ENCODE results near the gene NUDT9. TPM values are rescaled to one million over a fixed set of nuclear protein-coding genes. Genes with fewer than 3 reads are reported as not detected.
"Not testable (repeated sequence)": the region's sequence is repeated elsewhere in the genome, so short reads cannot be mapped to it uniquely, and the experiment has no call there.

The NUDT9 gene
- total RNA-seq, 1 experiment from 2014 or later = 40.7 TPM

- Histone ChIP-seq H3K9me3 (replicated peaks) (no peaks in the 10 kb centered on the region), H3K36me3 (peaks cover 18% of the 10 kb centered on the region), H3K27me3 (no peaks in the 10 kb centered on the region), H3K27ac (no peak overlapping the region), H3K4me3 (no peak overlapping the region), H3K4me1 (no peaks in the 10 kb centered on the region)
- DNase-seq = no peak
Measured at GRCh38 chr4:87461281-87461700, 38.9 kb downstream of the NUDT9 start.

- DNase-seq = no peak
- no peaks in the 10 kb centered on the region for H3K27me3 ChIP-seq
- H3K36me3 ChIP-seq = peaks cover 18% of the 10 kb centered on the region
- H3K4me3 ChIP-seq = no peak overlapping the region
- H3K4me1 ChIP-seq = no peaks in the 10 kb centered on the region
- no peak overlapping the region for H3K27ac ChIP-seq
- no peaks in the 10 kb centered on the region for H3K9me3 ChIP-seq (replicated peaks)
Measured at GRCh38 chr4:87462102-87462501, 39.7 kb downstream of the NUDT9 start.

GRCh38 chr4:87465739-87466366, 43.5 kb downstream of the NUDT9 start:
- Histone ChIP-seq H3K9me3 (replicated peaks) (no peaks in the 10 kb centered on the region), H3K36me3 (no peaks in the 10 kb centered on the region)
- peak; percentile 9 to 70 for DNase-seq

GRCh38 chr4:87469390-87469789, 47.0 kb downstream of the NUDT9 start:
- Histone ChIP-seq H3K27ac (no peak overlapping the region), H3K27me3 (no peaks in the 10 kb centered on the region), H3K36me3 (no peaks in the 10 kb centered on the region), H3K4me1 (no peaks in the 10 kb centered on the region), H3K4me3 (no peak overlapping the region), H3K9me3 (replicated peaks) (no peaks in the 10 kb centered on the region)
- no peak for DNase-seq

More at GRCh38 chr4:87465739-87466366, 43.5 kb downstream of the NUDT9 start:
- Histone ChIP-seq H3K27me3 (no peaks in the 10 kb centered on the region), H3K4me3 (no peak overlapping the region), H3K27ac (no peak overlapping the region), H3K4me1 (no peaks in the 10 kb centered on the region)

GRCh38 chr4:87476934-87477333, 54.6 kb downstream of the NUDT9 start:
- H3K9me3 ChIP-seq (replicated peaks) = no peaks in the 10 kb centered on the region
- H3K27me3 ChIP-seq = no peaks in the 10 kb centered on the region
- DNase-seq = no peak
- no peaks in the 10 kb centered on the region for H3K4me1 ChIP-seq
- H3K27ac ChIP-seq = no peak overlapping the region
- no peaks in the 10 kb centered on the region for H3K36me3 ChIP-seq
- no peak overlapping the region for H3K4me3 ChIP-seq

- H3K27ac ChIP-seq = no peak overlapping the region
- H3K4me1 ChIP-seq = no peaks in the 10 kb centered on the region
- no peak overlapping the region for H3K4me3 ChIP-seq
Measured at GRCh38 chr4:87478732-87479250, 56.4 kb downstream of the NUDT9 start.

GRCh38 chr4:87481377-87481776, 59.0 kb downstream of the NUDT9 start:
- H3K36me3 ChIP-seq = no peaks in the 10 kb centered on the region
- no peaks in the 10 kb centered on the region for H3K27me3 ChIP-seq
- no peaks in the 10 kb centered on the region for H3K4me1 ChIP-seq
- H3K27ac ChIP-seq = no peak overlapping the region
- H3K4me3 ChIP-seq = no peak overlapping the region
- no peak for DNase-seq
- H3K9me3 ChIP-seq (replicated peaks) = 0 out of 2 replicates have a peak, but pooled peaks cover 6% of the 10 kb centered on the region

More at GRCh38 chr4:87478732-87479250, 56.4 kb downstream of the NUDT9 start:
- Histone ChIP-seq H3K9me3 (replicated peaks) (0 out of 2 replicates have a peak, but pooled peaks cover 6% of the 10 kb centered on the region), H3K36me3 (no peaks in the 10 kb centered on the region), H3K27me3 (no peaks in the 10 kb centered on the region)
- DNase-seq = no peak

- not testable (repeated sequence) for H3K4me1 ChIP-seq; DNase-seq; H3K27ac ChIP-seq; H3K9me3 ChIP-seq (replicated peaks); H3K27me3 ChIP-seq; H3K4me3 ChIP-seq; H3K36me3 ChIP-seq
Measured at GRCh38 chr4:87483247-87483646, 60.9 kb downstream of the NUDT9 start.

GRCh38 chr4:87488666-87489065, 66.3 kb downstream of the NUDT9 start:
- H3K4me3 ChIP-seq; DNase-seq; H3K4me1 ChIP-seq; H3K36me3 ChIP-seq; H3K27ac ChIP-seq; H3K9me3 ChIP-seq (replicated peaks); H3K27me3 ChIP-seq: not testable (repeated sequence)

- no peaks in the 10 kb centered on the region for H3K27me3 ChIP-seq
- H3K27ac ChIP-seq = no peak overlapping the region
- no peaks in the 10 kb centered on the region for H3K36me3 ChIP-seq
- no peak overlapping the region for H3K4me3 ChIP-seq
- no peaks in the 10 kb centered on the region for H3K9me3 ChIP-seq (replicated peaks)
- no peak for DNase-seq
- H3K4me1 ChIP-seq = no peaks in the 10 kb centered on the region
Measured at GRCh38 chr4:87489678-87490077, 67.3 kb downstream of the NUDT9 start.

GRCh38 chr4:87490664-87491369, 68.4 kb downstream of the NUDT9 start:
- Histone ChIP-seq H3K36me3 (no peaks in the 10 kb centered on the region), H3K27me3 (no peaks in the 10 kb centered on the region), H3K4me1 (no peaks in the 10 kb centered on the region), H3K27ac (no peak overlapping the region), H3K9me3 (replicated peaks) (no peaks in the 10 kb centered on the region), H3K4me3 (no peak overlapping the region)
- no peak for DNase-seq

GRCh38 chr4:87491436-87491835, 69.1 kb downstream of the NUDT9 start:
- no peak for DNase-seq
- Histone ChIP-seq H3K4me3 (no peak overlapping the region), H3K4me1 (no peaks in the 10 kb centered on the region), H3K27ac (no peak overlapping the region), H3K36me3 (no peaks in the 10 kb centered on the region), H3K27me3 (no peaks in the 10 kb centered on the region), H3K9me3 (replicated peaks) (no peaks in the 10 kb centered on the region)

- H3K27me3 ChIP-seq; H3K27ac ChIP-seq; H3K9me3 ChIP-seq (replicated peaks); H3K36me3 ChIP-seq; H3K4me1 ChIP-seq; H3K4me3 ChIP-seq; DNase-seq: not testable (repeated sequence)
Measured at GRCh38 chr4:87491851-87492250, 69.5 kb downstream of the NUDT9 start.

GRCh38 chr4:87493115-87493514, 70.7 kb downstream of the NUDT9 start:
- no peak for DNase-seq
- no peak overlapping the region for H3K27ac ChIP-seq
- H3K4me1 ChIP-seq = peaks cover 3% of the 10 kb centered on the region; the same call in 1 of the 2 replicates
- no peaks in the 10 kb centered on the region for H3K36me3 ChIP-seq
- H3K4me3 ChIP-seq = no peak overlapping the region
- H3K9me3 ChIP-seq (replicated peaks) = no peaks in the 10 kb centered on the region
- no peaks in the 10 kb centered on the region for H3K27me3 ChIP-seq

- H3K4me3 ChIP-seq = no peak overlapping the region
- H3K9me3 ChIP-seq (replicated peaks) = no peaks in the 10 kb centered on the region
- H3K27me3 ChIP-seq = no peaks in the 10 kb centered on the region
- H3K4me1 ChIP-seq = peaks cover 7% of the 10 kb centered on the region; the same call in 1 of the 2 replicates
- no peak overlapping the region for H3K27ac ChIP-seq
- peak; percentile 32 to 67 for DNase-seq
- no peaks in the 10 kb centered on the region; the same call in 1 of the 2 replicates for H3K36me3 ChIP-seq
Measured at GRCh38 chr4:87497159-87497558, 74.8 kb downstream of the NUDT9 start.
